ENCODE measurements around the gene NETO1.

Gene NETO1

DNA sequence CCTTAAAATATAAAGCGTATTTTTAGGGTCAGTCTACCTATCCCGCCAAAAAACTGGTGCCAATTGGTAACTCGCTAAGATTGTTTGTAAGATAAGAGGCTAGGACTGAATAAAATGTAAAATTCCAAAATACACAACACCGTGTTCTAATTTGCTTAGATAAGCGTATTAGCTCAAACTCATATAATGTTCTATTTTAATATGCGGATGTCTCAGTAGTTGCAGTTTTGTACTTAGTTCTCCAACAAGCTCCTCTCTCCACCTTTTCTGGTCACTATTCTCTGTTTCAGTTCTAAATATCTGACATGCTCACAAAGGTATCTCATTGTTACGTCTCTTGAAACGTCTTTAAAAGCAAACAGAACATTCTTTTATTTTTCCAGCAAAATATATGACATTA lies 24.0 kb downstream of the NETO1 start:
- no peak overlapping the region for H3K27ac ChIP-seq
- TF ChIP-seq, protein P1, sequence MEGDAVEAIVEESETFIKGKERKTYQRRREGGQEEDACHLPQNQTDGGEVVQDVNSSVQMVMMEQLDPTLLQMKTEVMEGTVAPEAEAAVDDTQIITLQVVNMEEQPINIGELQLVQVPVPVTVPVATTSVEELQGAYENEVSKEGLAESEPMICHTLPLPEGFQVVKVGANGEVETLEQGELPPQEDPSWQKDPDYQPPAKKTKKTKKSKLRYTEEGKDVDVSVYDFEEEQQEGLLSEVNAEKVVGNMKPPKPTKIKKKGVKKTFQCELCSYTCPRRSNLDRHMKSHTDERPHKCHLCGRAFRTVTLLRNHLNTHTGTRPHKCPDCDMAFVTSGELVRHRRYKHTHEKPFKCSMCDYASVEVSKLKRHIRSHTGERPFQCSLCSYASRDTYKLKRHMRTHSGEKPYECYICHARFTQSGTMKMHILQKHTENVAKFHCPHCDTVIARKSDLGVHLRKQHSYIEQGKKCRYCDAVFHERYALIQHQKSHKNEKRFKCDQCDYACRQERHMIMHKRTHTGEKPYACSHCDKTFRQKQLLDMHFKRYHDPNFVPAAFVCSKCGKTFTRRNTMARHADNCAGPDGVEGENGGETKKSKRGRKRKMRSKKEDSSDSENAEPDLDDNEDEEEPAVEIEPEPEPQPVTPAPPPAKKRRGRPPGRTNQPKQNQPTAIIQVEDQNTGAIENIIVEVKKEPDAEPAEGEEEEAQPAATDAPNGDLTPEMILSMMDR (IDR thresholded peaks at IDR 0.05), result no peak
- intact Hi-C loops (cut with DNase I; ENCODE audit: low total_unique reads), result no loop called here
- DNase-seq, result no peak
- H3K4me3 ChIP-seq, result no peak overlapping the region
- H3K36me3 ChIP-seq, result no peaks in the 10 kb centered on the region
- no peaks in the 10 kb centered on the region for H3K9me3 ChIP-seq
- H3K4me1 ChIP-seq, result no peaks in the 10 kb centered on the region
- H3K27me3 ChIP-seq, result no peaks in the 10 kb centered on the region

DNA sequence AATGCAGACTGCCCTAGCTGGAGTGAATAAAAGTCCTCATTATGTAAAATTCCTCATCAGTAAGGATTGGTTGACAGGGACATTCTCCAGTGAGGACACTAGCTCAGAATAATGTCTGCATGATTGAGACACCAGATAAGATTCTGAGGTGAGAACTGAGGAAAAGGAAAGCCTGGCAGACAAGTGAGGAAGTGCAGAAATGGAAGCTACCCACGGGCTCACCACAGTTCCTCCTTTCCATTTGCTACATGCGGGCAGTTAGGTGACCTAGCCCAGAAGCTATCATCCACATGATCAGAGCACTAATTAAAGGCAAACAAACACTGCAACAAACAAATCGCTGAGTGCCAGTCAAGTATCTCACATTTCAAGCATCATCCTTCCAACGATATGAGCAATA lies 27.7 kb downstream of the NETO1 start:
- Histone ChIP-seq H3K36me3 (no peaks in the 10 kb centered on the region), H3K27me3 (no peaks in the 10 kb centered on the region), H3K4me3 (no peak overlapping the region), H3K9me3 (no peaks in the 10 kb centered on the region), H3K27ac (no peak overlapping the region), H3K4me1 (no peaks in the 10 kb centered on the region)
- intact Hi-C loops (cut with DNase I; ENCODE audit: low total_unique reads), result no loop called here
- TF ChIP-seq, protein P1 (IDR thresholded peaks at IDR 0.05), result no peak
- DNase-seq, result no peak

DNA sequence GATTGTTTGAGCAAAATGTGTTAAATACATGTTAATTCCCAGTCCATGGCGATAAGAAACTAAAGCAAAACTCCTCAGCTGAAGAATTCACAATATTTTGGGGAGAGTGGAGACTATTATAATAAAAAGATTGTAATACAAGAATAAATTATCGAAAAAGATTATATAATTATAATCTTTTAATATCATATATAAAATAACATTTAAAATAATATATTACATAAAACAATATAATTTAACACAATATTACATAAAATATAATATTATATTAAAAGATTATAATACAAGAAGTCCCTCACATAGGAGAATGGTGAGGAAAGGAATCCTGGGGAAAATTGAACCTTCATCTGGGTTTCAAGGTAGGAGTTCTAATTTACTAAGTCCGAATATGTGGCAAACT lies 33.1 kb downstream of the NETO1 start:
- Histone ChIP-seq H3K4me1 (no peaks in the 10 kb centered on the region), H3K27me3 (no peaks in the 10 kb centered on the region), H3K36me3 (no peaks in the 10 kb centered on the region), H3K9me3 (no peaks in the 10 kb centered on the region), H3K27ac (no peak overlapping the region), H3K4me3 (no peak overlapping the region)
- no peak for DNase-seq
- TF ChIP-seq, protein P1 (IDR thresholded peaks at IDR 0.05), result no peak
- intact Hi-C loops (cut with DNase I; ENCODE audit: low total_unique reads), result no loop called here

DNA sequence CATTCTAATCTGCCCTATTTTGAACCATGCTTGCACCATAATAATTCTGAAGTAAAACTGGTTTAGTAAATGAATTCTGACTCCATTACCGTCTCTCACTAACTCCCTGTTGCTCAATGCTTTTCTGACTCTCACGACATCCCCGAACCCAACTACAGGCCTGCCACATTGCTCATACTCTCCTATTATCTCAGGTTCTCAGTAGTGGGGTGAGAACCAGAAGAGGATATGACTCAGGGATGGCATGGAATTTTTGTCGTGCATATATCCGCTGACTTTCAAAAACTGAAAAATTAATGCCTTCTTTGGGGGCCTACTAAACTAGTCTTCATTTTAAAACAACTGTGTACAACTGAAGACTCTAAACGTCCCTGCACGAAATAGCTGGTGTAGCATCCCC lies 34.3 kb downstream of the NETO1 start:
- intact Hi-C loops (cut with DNase I; ENCODE audit: low total_unique reads), result no loop called here
- H3K4me3 ChIP-seq, result no peak overlapping the region

DNA sequence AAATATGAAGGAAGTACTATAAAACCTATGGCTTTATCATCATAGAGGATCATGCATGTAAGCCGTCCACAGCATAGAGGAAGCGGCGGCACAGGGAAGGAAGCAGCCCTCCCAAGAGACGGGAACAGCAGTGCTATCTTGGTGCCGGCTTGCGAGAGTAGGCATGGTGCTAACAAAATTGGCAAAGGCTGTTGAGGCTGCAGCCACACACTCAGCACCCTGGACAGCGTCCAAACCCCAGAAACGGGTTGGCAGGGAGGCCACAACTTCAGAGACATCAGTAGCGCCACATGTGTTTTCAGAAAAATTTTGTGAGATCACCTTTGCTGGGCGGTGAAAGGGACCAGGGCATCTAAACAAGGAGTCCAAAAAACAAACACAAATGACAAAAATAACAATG lies 37.7 kb downstream of the NETO1 start:
- no peak overlapping the region for H3K4me3 ChIP-seq
- TF ChIP-seq, protein P1 (IDR thresholded peaks at IDR 0.05), result no peak
- H3K4me1 ChIP-seq, result no peaks in the 10 kb centered on the region
- H3K36me3 ChIP-seq, result no peaks in the 10 kb centered on the region
- no peaks in the 10 kb centered on the region for H3K27me3 ChIP-seq
- H3K27ac ChIP-seq, result no peak overlapping the region
- intact Hi-C loops (cut with DNase I; ENCODE audit: low total_unique reads), result no loop called here
- no peaks in the 10 kb centered on the region for H3K9me3 ChIP-seq
- no peak for DNase-seq

More for the DNA sequence above, 34.3 kb downstream of the NETO1 start:
- TF ChIP-seq, protein P1 (IDR thresholded peaks at IDR 0.05), result no peak
- H3K9me3 ChIP-seq, result no peaks in the 10 kb centered on the region
- no peak for DNase-seq
- H3K36me3 ChIP-seq, result no peaks in the 10 kb centered on the region
- no peaks in the 10 kb centered on the region for H3K4me1 ChIP-seq
- no peak overlapping the region for H3K27ac ChIP-seq
- H3K27me3 ChIP-seq, result no peaks in the 10 kb centered on the region

DNA sequence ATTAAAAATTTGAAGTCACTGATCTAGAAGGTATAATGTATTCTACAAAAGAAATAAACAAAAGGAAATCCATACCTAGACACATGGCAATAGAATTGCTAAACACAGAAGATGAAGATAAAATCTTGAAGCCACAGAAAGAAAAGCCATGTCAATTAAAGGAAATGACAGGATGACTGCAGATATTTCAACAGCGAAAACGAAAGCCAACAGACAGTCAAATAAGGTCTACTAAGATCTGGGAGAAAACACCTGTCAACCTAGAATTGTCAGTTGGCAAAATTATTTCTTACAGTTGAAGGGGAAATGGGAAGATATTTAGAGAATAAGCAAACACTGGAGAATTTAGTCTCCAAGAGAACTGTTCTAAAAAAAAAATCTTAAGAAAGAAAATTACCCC lies 39.2 kb downstream of the NETO1 start:
- DNase-seq, result no peak
- no peaks in the 10 kb centered on the region for H3K36me3 ChIP-seq
- no peak overlapping the region for H3K4me3 ChIP-seq
- no peak overlapping the region for H3K27ac ChIP-seq
- H3K9me3 ChIP-seq, result no peaks in the 10 kb centered on the region
- intact Hi-C loops (cut with DNase I; ENCODE audit: low total_unique reads), result no loop called here
- no peaks in the 10 kb centered on the region for H3K4me1 ChIP-seq
- TF ChIP-seq, protein P1 (IDR thresholded peaks at IDR 0.05), result no peak
- no peaks in the 10 kb centered on the region for H3K27me3 ChIP-seq

Data from tibial artery (tissue), 4 donors.